OCI-LY7 (cell line): ENCODE measurements around the gene LZTS2. TPM values are rescaled to one million over a fixed set of nuclear protein-coding genes. Genes with fewer than 3 reads are reported as not detected.

Experiments used
- BruUV-seq: library from RNA; stranded (reverse); fragments of 400-500 nt; replicated peaks from 2 replicates; lab custom pipeline; 2021; lab: Mats Ljungman, UMichigan
- CTCF ChIA-PET: fragments of 300-600 bp; sonication (Branson Sonifier 250); formaldehyde crosslinking; loops from one replicate; lab custom pipeline; 2022; ENCODE audit warnings: antibody characterized with exemption; ENCODE audit not compliant: unreplicated experiment; lab: Charles Lee
- POLR2A ChIA-PET: fragments of 300-600 bp; sonication (Branson Sonifier 250); formaldehyde crosslinking; loops from one replicate; lab custom pipeline; 2022; ENCODE audit warnings: antibody characterized with exemption; lab: Charles Lee
- DNase-seq: peaks from one replicate; pipeline ENCODE4 v3.0.0-alpha.2; 2015; ENCODE audit warnings: low spot score
- H2AFZ ChIP-seq: fragments of 200-600 bp; sonication (generic), shearing (Covaris generic); 2 replicates; pipeline ENCODE4 v1.6.1; 2014; ENCODE audit warnings: mild to moderate bottlenecking, antibody characterized with exemption, low read length, moderate library complexity
- H3K27ac ChIP-seq: fragments of 200-600 bp; sonication (generic); 2 replicates; pipeline ENCODE4 v1.5.1; 2014; ENCODE audit warnings: mixed run types, low read depth, mild to moderate bottlenecking, moderate library complexity, low read length, inconsistent platforms; ENCODE audit not compliant: poor library complexity, severe bottlenecking
- H3K36me3 ChIP-seq: fragments of 200-600 bp; sonication (generic); 2 replicates; pipeline ENCODE4 v1.6.1; 2014; ENCODE audit warnings: mild to moderate bottlenecking, antibody characterized with exemption, low read length, moderate library complexity, mixed read lengths; ENCODE audit not compliant: insufficient read depth
- H3K4me1 ChIP-seq: fragments of 200-600 bp; sonication (generic); 2 replicates; pipeline ENCODE4 v1.5.1; 2014; ENCODE audit warnings: mild to moderate bottlenecking, low read length; ENCODE audit not compliant: insufficient read depth, poor library complexity, severe bottlenecking
- H3K4me2 ChIP-seq: fragments of 200-600 bp; sonication (generic); 2 replicates; pipeline ENCODE4 v1.6.1; 2014; ENCODE audit warnings: mild to moderate bottlenecking, low read length
- H3K4me3 ChIP-seq: fragments of 200-600 bp; sonication (generic); 2 replicates; pipeline ENCODE4 v1.5.1; 2014; ENCODE audit warnings: mild to moderate bottlenecking, low read depth, low read length; ENCODE audit not compliant: poor library complexity, severe bottlenecking
- H3K79me2 ChIP-seq: fragments of 200-600 bp; sonication (generic); 2 replicates; pipeline ENCODE4 v1.6.1; 2016; ENCODE audit warnings: low read depth, mild to moderate bottlenecking, low read length, moderate library complexity, mixed read lengths; ENCODE audit not compliant: insufficient read depth
- H3K9me2 ChIP-seq: fragments of 200-600 bp; sonication (generic); 2 replicates; pipeline ENCODE4 v1.6.1; 2016; ENCODE audit warnings: mild to moderate bottlenecking, low read length, mixed read lengths; ENCODE audit not compliant: insufficient read depth
- H3K9me3 ChIP-seq: fragments of 200-600 bp; sonication (generic); 2 replicates; pipeline ENCODE4 v1.6.1; 2014; ENCODE audit warnings: mild to moderate bottlenecking, mixed run types, low read length, mixed read lengths
- H4K20me1 ChIP-seq: fragments of 200-600 bp; sonication (generic); 2 replicates; pipeline ENCODE4 v1.6.1; 2014; ENCODE audit warnings: mild to moderate bottlenecking, antibody characterized with exemption, low read length, moderate library complexity, mixed read lengths; ENCODE audit not compliant: insufficient read depth
- CTCF ChIP-seq: fragments of 200-600 bp; sonication (generic); conservative IDR thresholded peaks from 2 replicates; pipeline ENCODE4 v1.5.1; 2014; ENCODE audit warnings: mild to moderate bottlenecking, antibody characterized with exemption, low read length, moderate library complexity, mixed read lengths
- EZH2phosphoT487 ChIP-seq: fragments of 200-600 bp; sonication (generic); IDR thresholded peaks from 2 replicates; pipeline ENCODE4 v1.6.1; 2018; ENCODE audit warnings: low read depth, borderline replicate concordance, mild to moderate bottlenecking, mixed run types, antibody characterized with exemption, low read length, moderate library complexity, mixed read lengths
- intact Hi-C: fragments of 100-400 bp; cut with micrococcal nuclease; formaldehyde crosslinking; loops from one replicate; pipeline ENCODE4 v1.10.0; 2022; ENCODE audit not compliant: unreplicated experiment
- total RNA-seq, 2 experiments: library from RNA; depleted of rRNA in 1 of 2; stranded (reverse); fragments of >200 nt in 1 of 2; shearing (Covaris generic) in 1 of 2; gene quantifications; 2 replicates each; pipeline ENCODE4 v1.2.3, GENCODE V29; 2014 to 2022

The LZTS2 gene
- total RNA-seq, 2 experiments from 2014 or later = 13.6 to 20.3 TPM

GRCh38 chr10:100966887-100967286, 32.7 kb upstream of the LZTS2 start:
- H4K20me1 ChIP-seq = no peaks in the 10 kb centered on the region
- no peak overlapping the region for H3K4me2 ChIP-seq
- no TSS peak for BruUV-seq
- peaks cover 24% of the 10 kb centered on the region for H3K4me1 ChIP-seq
- POLR2A ChIA-PET = interaction anchor here (0.6 to 1.7 kb wide), 3 partner anchors 20 to 45 kb away, joined by 3 to 5 read pairs (median 3); partner anchors contain the start of genes MRPL43 and TWNK
- no peak overlapping the region for H2AFZ ChIP-seq
- intact Hi-C loops = no loop called here
- TF ChIP-seq EZH2phosphoT487 (no peak), CTCF (no peak)
- no peaks in the 10 kb centered on the region for H3K9me3 ChIP-seq
- CTCF ChIA-PET = no interaction called here
- H3K36me3 ChIP-seq = peaks cover 30% of the 10 kb centered on the region
- no peaks in the 10 kb centered on the region for H3K9me2 ChIP-seq
- H3K79me2 ChIP-seq = no peaks in the 10 kb centered on the region
- DNase-seq = no peak
- H3K27ac ChIP-seq = no peak overlapping the region
- no peak overlapping the region for H3K4me3 ChIP-seq

- H3K4me3 ChIP-seq = no peak overlapping the region
- TF ChIP-seq CTCF (no peak), EZH2phosphoT487 (no peak)
Observed at GRCh38 chr10:100967332-100967731, 32.3 kb upstream of the LZTS2 start.

GRCh38 chr10:100968062-100968736, 31.4 kb upstream of the LZTS2 start:
- H3K4me1 ChIP-seq = peaks cover 15% of the 10 kb centered on the region
- H2AFZ ChIP-seq = peak overlapping the region; percentile 8; the same call in 1 of the 2 replicates
- H3K4me2 ChIP-seq = 0 out of 2 replicates have a peak overlapping the region, but pooled peaks have one; percentile 67
- H3K9me2 ChIP-seq = no peaks in the 10 kb centered on the region
- ChIA-PET CTCF (interaction anchor here (0.6 to 1.2 kb wide), 2 partner anchors 32 to 46 kb away, joined by 3 to 5 read pairs; no protein-coding TSS in a partner anchor), POLR2A (interaction anchor here (0.6 to 1.7 kb wide), 2 partner anchors 19 to 970 kb away, joined by 5 read pairs; partner anchors contain the start of genes MRPL43 and TWNK)
- H3K9me3 ChIP-seq = no peaks in the 10 kb centered on the region
- no peak for DNase-seq
- H3K36me3 ChIP-seq = peaks cover 16% of the 10 kb centered on the region; the same call in 1 of the 2 replicates
- intact Hi-C loops = loop anchor here (2.0 kb wide), 1 partner anchor 47 kb away; no protein-coding TSS in a partner anchor
- no peaks in the 10 kb centered on the region for H4K20me1 ChIP-seq
- H3K27ac ChIP-seq = no peak overlapping the region
- no peak overlapping the region for H3K4me3 ChIP-seq
- no peaks in the 10 kb centered on the region for H3K79me2 ChIP-seq
- BruUV-seq = no TSS peak
- no peak for TF ChIP-seq EZH2phosphoT487

More at GRCh38 chr10:100967332-100967731, 32.3 kb upstream of the LZTS2 start:
- Histone ChIP-seq H3K9me2 (no peaks in the 10 kb centered on the region), H3K36me3 (peaks cover 25% of the 10 kb centered on the region), H2AFZ (no peak overlapping the region), H3K4me2 (no peak overlapping the region), H3K27ac (no peak overlapping the region), H3K9me3 (no peaks in the 10 kb centered on the region), H3K4me1 (peaks cover 23% of the 10 kb centered on the region), H4K20me1 (no peaks in the 10 kb centered on the region), H3K79me2 (no peaks in the 10 kb centered on the region)
- ChIA-PET POLR2A (interaction anchor here (0.6 to 1.7 kb wide), 2 partner anchors 20 to 44 kb away, joined by 3 to 5 read pairs; partner anchors contain the start of genes MRPL43 and TWNK), CTCF (interaction anchor here (0.6 kb wide), 1 partner anchor 806 kb away, joined by 10 read pairs; no protein-coding TSS in a partner anchor)
- no TSS peak for BruUV-seq
- no peak for DNase-seq
- intact Hi-C loops = no loop called here
